NCI-H1105 (cell line): Measurements from ENCODE around the gene MAGI2.
A peak's percentile ranks its signal among the peaks of the same experiment; 100 is the strongest.
"Not testable (repeated sequence)": the region's sequence is repeated elsewhere in the genome, so short reads cannot be mapped to it uniquely, and the experiment has no call there.

Experiments used
- DNase-seq: peaks from one replicate; lab custom pipeline; 2025; lab: John Stamatoyannopoulos, UW

The MAGI2 gene

DNA sequence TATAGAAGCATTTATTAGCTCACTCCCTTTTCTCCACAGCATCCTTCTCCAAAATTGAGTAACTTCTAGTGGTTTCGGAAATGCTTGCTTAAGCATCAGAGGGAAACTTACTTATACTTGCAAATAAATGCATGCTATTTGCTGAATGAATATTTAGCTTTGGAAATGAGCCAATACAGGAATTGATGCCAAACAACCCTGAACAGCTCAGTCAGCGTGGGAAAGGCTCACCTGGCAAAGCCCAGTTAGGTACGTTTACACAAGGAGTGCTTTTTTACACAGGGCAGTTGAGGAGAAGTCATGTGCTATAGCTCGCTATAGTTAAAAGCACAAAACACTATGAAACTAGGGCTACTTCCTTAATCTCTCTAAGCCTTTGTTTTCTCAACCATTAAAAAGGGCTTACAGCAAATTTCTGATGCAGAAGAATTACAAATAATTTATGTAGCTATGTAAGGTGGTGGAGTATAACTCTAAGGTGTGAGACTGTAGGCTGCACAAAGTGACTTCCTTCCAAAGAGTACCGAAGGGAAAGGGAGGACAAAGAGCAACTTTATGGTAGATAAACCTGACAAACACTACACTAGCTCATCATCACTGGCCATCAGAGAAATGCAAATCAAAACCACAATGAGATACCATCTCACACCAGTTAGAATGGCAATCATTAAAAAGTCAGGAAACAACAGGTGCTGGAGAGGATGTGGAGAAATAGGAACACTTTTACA lies 1156.7 kb downstream of the MAGI2 start:
- peak; percentile 63 for DNase-seq

- DNase-seq = no peak
Measured at GRCh38 chr7:78296046-78296597, 1157.3 kb downstream of the MAGI2 start.

GRCh38 chr7:78289471-78289870 lies 1164.0 kb downstream of the MAGI2 start:
- not testable (repeated sequence) for DNase-seq

DNA sequence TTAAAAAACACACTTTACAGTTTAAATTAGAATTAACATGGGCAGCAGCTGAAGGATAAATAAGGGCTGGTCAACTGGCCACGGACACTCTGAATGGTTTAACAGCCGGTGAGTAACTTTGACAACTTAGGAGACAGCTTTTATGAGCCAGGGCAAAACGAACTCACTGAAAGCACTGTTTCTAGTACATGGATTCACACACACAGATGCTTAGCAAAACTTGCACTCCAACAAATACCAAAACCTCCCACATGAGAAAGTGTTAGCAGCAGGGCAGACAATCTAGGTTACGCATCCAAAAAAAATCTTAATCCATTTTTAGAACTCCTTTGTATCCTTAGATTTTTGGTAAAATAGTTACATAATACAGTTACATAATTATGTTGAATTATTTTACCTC lies 1168.5 kb downstream of the MAGI2 start:
- DNase-seq = no peak

GRCh38 chr7:78280276-78280675 lies 1173.2 kb downstream of the MAGI2 start:
- DNase-seq = no peak

DNA sequence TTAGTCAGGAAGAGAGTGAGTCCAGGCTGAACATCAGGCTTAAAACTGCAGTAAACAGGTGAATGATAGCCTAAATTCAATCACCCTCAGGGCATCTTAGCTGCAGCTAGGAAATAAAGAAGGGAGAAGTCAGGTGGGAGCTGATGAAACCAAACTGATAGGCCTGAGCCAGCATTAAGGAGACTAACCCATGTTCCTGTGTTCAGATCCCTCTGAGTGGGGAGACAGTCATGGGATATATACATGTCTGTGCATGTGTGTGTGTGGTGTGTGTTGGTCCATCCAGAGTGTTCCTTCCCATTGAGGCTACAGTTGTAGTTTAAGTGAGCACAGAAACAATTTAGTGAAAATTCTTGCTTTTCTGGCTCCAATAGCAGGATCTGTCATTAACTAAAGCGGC lies 1174.0 kb downstream of the MAGI2 start:
- DNase-seq = no peak

DNA sequence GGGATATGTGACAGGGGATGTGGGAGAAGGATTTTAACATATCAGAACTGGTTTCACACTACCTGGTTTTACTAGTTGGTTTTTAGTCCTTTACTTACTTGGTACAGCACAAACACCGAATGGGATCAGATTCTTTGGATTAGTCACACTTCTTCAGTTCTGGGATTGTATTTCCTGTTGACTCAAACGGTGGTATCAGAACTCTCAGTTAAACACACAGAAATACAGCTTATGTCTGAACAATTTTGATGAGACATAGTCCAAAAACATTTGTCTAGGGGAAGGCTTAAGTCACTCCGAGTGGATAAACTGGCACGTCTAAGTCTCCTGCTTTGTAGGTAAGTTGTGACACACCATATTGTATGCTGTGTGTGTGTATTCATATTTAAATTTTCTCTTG lies 1174.4 kb downstream of the MAGI2 start:
- DNase-seq = no peak

- DNase-seq = no peak
Measured at GRCh38 chr7:78267141-78267540, 1186.3 kb downstream of the MAGI2 start.

DNA sequence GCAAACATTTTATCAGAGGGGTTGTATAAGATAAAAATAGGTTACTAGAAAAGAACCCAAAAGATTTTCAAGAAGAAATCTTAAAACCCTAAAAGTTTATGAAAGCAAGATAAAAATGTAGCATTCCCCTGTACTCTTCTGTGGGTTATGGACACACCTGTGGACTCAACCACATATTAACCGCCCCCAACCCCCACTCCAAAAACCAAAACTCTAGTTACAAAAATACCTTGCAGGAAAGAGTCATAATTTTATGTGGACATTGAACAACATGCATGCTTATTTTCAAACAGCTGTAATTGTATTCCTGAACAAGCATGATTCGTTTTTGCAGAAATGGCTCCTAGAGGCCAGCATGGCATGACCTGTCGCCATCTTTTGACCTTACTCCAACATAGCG lies 1188.0 kb downstream of the MAGI2 start:
- no peak for DNase-seq

DNA sequence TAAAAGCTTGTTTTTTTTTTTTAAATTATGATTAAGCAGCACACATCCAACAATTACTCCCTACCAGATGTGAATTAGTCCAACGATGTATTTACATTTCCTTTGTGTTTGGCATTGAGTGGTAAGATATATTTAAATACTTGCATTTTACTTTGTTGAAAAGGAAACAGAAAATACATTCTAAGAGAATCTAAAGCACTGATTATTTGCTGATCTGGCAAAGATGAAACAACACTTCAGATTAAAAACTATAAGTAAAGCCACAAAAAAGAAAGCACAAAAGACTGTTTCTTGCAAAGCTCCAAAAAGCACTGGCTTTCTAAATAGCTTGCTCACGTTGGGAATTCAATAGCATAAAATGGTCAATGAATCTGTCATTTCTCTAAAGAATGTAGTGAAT lies 1188.4 kb downstream of the MAGI2 start:
- DNase-seq = no peak

- no peak for DNase-seq
Measured at GRCh38 chr7:78264105-78264504, 1189.4 kb downstream of the MAGI2 start.

DNA sequence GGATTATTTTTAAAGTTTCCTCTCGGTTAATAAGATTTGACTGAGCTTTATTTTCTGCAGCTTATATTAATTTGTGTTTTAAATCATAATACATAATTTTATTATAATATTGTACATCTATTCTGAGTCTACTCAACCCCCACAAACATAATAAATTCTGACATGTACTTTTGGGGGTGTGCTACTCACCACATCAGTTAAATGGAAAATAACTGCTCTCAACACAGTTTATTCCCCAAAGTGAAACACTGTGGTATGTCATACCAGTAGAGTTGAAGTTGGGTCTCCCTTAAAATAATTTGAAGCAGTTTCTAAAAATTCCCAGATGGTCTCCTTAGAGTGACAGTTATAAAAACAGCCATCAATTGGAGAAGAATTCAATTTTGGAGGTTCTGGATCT lies 1191.7 kb downstream of the MAGI2 start:
- no peak for DNase-seq

DNA sequence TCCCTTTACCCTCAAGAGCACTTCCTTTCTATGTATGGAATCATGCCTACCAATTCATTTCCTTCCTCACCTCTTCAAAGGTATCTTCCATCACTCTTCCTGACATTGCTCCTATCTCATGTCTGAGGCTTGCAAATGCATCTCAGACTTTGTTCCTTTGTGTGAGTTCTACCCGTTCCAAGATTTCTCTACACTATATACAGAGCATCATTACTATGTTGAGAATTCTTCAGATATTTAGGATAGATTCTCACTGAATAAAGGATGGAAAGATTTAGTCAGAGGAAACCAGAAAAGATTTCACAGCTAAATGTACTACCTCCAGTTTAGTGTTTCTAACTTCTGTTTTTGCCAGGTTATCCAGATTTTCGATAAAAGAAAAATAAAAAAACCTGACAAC lies 1192.2 kb downstream of the MAGI2 start:
- no peak for DNase-seq

DNA sequence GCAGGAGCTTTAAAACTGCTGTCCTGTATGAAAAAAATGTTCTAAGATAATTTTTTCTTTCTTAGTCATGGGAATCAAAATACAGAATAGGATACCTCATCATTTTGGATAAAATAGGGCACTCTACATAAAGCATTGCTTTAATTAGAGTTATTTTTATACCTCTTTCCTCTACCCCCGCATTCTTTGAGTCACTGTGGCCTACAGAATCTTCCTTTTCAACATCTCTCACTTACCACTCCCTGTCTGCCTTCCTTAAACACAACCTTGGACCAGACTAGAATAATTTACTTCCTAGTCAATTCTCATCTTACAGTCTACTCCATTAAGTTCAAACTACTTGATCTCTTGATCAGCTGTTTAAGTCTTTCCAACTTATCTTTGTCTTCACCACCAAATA lies 1192.6 kb downstream of the MAGI2 start:
- no peak for DNase-seq

DNA sequence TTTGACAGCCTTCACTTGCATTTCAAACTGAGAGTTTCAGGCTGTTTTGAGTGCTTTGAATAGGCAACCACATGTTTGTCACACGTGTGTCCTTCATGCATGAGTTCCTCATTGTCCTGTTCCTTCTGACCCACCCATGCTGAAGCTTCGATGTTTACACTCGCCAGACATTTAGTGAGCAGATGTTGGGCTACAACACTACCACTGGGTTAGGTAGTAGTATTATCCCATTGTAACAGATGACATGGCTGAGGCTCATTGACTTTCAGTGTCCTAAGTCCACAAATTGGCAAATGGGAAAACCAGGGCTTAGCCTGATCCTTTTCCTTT lies 1198.8 kb downstream of the MAGI2 start:
- no peak for DNase-seq

DNA sequence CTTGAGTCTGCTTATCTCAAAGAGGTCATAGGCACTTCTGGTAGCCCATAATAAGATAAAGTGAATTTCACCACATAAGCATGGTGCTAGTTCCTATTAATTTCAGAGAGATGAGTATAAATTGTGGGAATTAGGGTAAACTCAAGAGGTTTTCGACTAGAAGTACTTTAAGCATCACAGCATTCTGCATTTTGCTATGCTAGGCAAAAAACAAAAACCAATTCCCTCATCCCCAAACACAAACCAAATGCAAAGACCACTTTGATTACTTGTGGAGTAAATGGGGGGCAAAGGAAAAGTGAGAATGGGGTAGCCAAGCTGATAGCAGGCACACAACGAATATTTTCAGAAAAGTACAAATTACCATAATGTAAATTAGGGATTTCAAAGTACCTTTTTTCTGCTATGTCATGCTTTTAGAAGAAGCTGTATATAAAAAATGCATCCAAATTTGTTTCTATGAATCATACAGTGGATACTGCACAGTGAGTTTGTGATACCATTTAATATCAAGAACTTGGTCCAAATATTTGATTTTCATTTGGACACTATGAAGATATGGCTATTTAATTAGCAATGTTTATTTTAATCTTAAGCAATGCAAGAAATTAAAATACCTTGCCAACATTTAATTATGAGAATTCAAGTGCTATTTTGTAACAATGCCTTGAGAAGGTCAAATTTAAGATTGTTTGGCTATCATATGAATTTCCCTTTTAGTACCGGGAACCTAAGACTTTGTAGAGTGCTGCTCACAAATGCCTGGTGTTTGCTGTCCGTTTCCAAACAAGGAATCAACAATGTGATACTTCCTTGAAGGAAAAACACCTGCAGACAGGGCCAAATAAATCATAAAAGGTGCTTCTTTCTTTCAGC lies 1199.4 kb downstream of the MAGI2 start:
- no peak for DNase-seq

DNA sequence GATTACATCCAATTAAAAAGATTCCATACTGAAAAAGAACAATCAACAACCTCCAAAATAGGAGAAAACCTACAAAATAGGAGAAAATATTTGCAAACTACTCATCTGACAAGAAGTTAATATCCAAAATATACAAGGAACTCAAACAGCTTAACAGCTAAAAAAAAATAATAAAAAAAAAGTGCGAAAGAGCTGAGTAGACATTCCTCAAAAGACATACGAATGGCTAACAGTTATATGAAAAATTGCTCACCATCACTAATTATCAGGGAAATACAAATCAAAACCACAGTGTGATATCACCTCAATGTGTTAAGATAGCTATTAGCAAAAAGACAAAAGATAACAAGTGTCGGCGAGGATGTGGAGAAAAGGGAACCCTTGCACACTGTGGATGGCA lies 1204.6 kb downstream of the MAGI2 start:
- DNase-seq = no peak

- no peak for DNase-seq
Measured at GRCh38 chr7:78247910-78248689, 1205.4 kb downstream of the MAGI2 start.

GRCh38 chr7:78240179-78240578 lies 1213.3 kb downstream of the MAGI2 start:
- DNase-seq = not testable (repeated sequence)

DNA sequence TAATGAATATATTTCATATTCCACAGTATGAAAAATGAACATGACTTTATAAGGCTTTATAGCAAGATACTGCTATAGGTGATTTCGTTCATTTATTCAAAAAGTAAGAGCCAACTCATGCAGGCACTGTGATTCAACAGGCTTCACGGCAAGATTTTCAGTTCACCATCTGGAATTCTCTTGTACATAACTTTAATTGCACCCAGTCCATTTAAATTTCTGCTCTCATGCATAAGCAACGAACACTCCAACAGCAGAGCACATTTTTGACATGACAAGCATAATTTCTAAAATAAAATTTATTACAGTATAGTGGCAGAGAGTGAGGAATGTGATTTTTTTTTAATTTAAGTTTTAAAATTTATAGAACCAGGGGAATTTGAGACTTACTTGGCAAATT lies 1218.8 kb downstream of the MAGI2 start:
- DNase-seq = no peak

DNA sequence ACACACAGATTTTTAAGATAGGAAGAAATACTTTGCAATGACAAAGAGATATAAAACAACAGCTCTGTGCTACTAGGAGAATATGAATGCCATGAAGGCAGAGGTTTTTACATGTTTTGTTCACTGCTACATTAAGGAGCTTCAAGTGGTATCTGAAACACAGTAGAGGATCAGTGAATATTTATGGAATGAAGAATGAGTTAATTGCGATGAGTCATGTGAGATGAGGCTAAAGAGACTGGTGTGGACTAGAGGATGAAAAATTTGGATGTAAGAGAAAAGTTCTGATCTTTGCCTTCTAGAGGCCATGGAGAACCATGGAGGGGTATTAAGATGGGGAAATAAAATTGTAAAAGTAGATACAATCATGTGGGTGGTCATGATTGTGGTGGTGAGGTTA lies 1220.7 kb downstream of the MAGI2 start:
- no peak for DNase-seq

DNA sequence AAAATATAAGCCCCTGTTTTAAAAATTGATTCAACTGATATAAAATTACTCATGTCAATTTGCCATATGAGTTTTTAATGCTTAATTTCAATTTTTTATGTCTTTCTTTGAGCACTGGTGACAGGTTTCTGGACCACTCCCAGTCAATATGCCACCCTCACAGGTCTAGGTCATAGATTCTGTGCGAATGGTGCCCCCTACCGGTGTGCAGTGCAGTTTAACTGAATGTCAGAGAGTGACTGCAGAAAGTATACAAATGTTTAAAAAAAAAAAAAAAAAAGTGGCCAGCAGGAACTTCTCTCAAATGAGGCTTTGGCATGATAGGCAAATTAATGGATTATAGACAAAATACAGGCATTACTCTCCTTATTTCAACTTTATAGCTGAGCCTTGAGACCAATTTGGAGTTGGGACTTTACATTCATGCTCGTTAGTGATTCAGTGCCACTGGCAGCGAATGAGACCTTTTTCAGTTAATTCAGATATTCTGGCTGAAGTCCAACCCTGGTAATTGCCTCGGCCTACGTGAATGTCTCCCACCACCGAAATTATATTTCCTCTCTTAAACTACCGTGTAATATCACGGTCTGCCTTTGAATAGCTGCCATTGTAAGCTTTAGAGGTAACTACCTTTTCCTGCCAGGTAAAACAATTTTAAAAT lies 1227.3 kb downstream of the MAGI2 start:
- DNase-seq = peak; percentile 80
